A549 (cell line): ENCODE measurements around the gene ELF2.

Source experiments
- CHD2 ChIP-seq: fragments of 150-350 bp; IDR thresholded peaks from 2 replicates; pipeline ENCODE4 v1.6.1; 2014; ENCODE audit warnings: low read length; ENCODE audit not compliant: partially characterized antibody
- EP300 ChIP-seq, 2 experiments: fragments of >200 bp; sonication (Bioruptor Twin); formaldehyde crosslinking; IDR thresholded peaks; 2 replicates in 1 of 2; 3 replicates in 1 of 2; pipeline ENCODE4 v1.6.1; 2016 to 2017
- JUNB ChIP-seq: fragments of >200 bp; sonication (Bioruptor Twin); formaldehyde crosslinking; IDR thresholded peaks from 2 replicates; pipeline ENCODE4 v1.6.1; 2016
- RFX5 ChIP-seq: fragments of 450-650 bp; IDR thresholded peaks from 2 replicates; pipeline ENCODE4 v1.7.1; 2014; ENCODE audit warnings: antibody characterized with exemption, mild to moderate bottlenecking, moderate library complexity
- ZC3H11A ChIP-seq: fragments of 450-650 bp; IDR thresholded peaks from 2 replicates; pipeline ENCODE4 v1.6.1; 2014; ENCODE audit warnings: antibody characterized with exemption, mild to moderate bottlenecking
- TF ChIP-seq, protein P1 (sequence below): fragments of >200 bp; sonication (Bioruptor Twin); formaldehyde crosslinking; IDR thresholded peaks from 3 replicates; pipeline ENCODE4 v1.5.1; 2016

DNA sequence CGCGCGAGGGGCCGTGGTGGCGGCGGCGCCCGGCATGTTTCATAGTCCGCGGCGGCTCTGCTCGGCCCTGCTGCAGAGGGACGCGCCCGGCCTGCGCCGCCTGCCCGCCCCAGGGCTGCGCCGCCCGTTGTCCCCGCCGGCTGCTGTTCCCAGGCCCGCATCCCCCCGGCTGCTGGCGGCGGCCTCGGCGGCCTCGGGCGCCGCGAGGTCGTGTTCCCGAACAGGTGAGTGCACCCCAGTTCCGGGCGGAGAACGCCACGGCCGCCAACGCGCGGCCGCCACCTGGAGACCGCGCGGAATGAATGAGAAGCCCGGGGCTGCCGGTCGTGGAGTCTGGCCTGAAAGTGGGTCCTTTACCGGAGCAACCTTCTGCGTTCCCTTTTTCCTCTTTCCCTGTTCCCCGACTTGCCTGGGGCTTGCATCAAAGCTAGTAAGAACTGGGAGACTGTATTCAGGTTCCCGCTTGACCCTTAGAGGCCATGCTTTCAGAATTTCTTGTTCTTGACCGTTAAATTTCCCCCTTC is 161.0 kb downstream of the ELF2 start:
- TF ChIP-seq EP300 (IDR thresholded peaks at IDR 0.05) (no peak), CHD2 (no peak), RFX5 (no peak), JUNB (no peak), ZC3H11A (no peak)
- TF ChIP-seq, protein P1, sequence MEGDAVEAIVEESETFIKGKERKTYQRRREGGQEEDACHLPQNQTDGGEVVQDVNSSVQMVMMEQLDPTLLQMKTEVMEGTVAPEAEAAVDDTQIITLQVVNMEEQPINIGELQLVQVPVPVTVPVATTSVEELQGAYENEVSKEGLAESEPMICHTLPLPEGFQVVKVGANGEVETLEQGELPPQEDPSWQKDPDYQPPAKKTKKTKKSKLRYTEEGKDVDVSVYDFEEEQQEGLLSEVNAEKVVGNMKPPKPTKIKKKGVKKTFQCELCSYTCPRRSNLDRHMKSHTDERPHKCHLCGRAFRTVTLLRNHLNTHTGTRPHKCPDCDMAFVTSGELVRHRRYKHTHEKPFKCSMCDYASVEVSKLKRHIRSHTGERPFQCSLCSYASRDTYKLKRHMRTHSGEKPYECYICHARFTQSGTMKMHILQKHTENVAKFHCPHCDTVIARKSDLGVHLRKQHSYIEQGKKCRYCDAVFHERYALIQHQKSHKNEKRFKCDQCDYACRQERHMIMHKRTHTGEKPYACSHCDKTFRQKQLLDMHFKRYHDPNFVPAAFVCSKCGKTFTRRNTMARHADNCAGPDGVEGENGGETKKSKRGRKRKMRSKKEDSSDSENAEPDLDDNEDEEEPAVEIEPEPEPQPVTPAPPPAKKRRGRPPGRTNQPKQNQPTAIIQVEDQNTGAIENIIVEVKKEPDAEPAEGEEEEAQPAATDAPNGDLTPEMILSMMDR, result no peak
